ENCODE data around the gene PMVK.

- TF ChIP-seq, protein P1, sequence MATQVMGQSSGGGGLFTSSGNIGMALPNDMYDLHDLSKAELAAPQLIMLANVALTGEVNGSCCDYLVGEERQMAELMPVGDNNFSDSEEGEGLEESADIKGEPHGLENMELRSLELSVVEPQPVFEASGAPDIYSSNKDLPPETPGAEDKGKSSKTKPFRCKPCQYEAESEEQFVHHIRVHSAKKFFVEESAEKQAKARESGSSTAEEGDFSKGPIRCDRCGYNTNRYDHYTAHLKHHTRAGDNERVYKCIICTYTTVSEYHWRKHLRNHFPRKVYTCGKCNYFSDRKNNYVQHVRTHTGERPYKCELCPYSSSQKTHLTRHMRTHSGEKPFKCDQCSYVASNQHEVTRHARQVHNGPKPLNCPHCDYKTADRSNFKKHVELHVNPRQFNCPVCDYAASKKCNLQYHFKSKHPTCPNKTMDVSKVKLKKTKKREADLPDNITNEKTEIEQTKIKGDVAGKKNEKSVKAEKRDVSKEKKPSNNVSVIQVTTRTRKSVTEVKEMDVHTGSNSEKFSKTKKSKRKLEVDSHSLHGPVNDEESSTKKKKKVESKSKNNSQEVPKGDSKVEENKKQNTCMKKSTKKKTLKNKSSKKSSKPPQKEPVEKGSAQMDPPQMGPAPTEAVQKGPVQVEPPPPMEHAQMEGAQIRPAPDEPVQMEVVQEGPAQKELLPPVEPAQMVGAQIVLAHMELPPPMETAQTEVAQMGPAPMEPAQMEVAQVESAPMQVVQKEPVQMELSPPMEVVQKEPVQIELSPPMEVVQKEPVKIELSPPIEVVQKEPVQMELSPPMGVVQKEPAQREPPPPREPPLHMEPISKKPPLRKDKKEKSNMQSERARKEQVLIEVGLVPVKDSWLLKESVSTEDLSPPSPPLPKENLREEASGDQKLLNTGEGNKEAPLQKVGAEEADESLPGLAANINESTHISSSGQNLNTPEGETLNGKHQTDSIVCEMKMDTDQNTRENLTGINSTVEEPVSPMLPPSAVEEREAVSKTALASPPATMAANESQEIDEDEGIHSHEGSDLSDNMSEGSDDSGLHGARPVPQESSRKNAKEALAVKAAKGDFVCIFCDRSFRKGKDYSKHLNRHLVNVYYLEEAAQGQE (IDR thresholded peaks at IDR 0.05; ENCODE audit: low read depth) = no peak
- TF ChIP-seq RAD21 (IDR thresholded peaks at IDR 0.05; ENCODE audit: low read depth) = no peak
- TF ChIP-seq FOXM1 (IDR thresholded peaks at IDR 0.05; ENCODE audit: borderline replicate concordance, low read depth) = no peak; the same call in none of the 2 replicates
- no peak for TF ChIP-seq YY1 (IDR thresholded peaks at IDR 0.05; ENCODE audit: low read depth)
- TF ChIP-seq CEBPB (IDR thresholded peaks at IDR 0.05) = no peak
- TF ChIP-seq EGR1 (IDR thresholded peaks at IDR 0.05) = no peak
Measured at GRCh38 chr1:154974102-154974807, 37.7 kb upstream of the PMVK start, which contains the start of gene CKS1B.

All from Ishikawa (cell line).